Neural cell (in vitro differentiated cells): ENCODE data around the gene TEX13C. TPM values are rescaled to one million over a fixed set of nuclear protein-coding genes. Genes with fewer than 3 reads are reported as not detected.

Source experiments
- H2AFZ ChIP-seq: fragments of 200-600, 300-800 bp; sonication (generic), shearing (Covaris generic); 2 replicates; pipeline ENCODE4 v1.6.0; 2014; ENCODE audit warnings: low read depth, mild to moderate bottlenecking, antibody characterized with exemption, low read length, moderate library complexity
- H3F3A ChIP-seq: fragments of 200-600 bp; shearing (Covaris generic); 2 replicates; pipeline ENCODE4 v1.6.1; 2016; ENCODE audit warnings: mild to moderate bottlenecking, moderate library complexity, mixed read lengths, antibody characterized with exemption, low read length; ENCODE audit not compliant: insufficient read depth, poor library complexity, severe bottlenecking
- H3K27ac ChIP-seq: fragments of 200-600, 300-800 bp; sonication (generic), shearing (Covaris generic); 2 replicates; pipeline ENCODE4 v1.5.1; 2014; ENCODE audit warnings: mild to moderate bottlenecking, low read length, moderate library complexity
- H3K27me3 ChIP-seq: fragments of 300-800, 200-600 bp; sonication (generic), shearing (Covaris generic); 2 replicates; pipeline ENCODE4 v1.6.0; 2014; ENCODE audit warnings: mild to moderate bottlenecking, low read depth, low read length, moderate library complexity; ENCODE audit not compliant: insufficient read depth
- H3K36me3 ChIP-seq: fragments of 300-800, 200-600 bp; sonication (generic), shearing (Covaris generic); 2 replicates; pipeline ENCODE4 v1.5.1; 2014; ENCODE audit warnings: mild to moderate bottlenecking, antibody characterized with exemption, low read length, moderate library complexity; ENCODE audit not compliant: insufficient read depth
- H3K4me2 ChIP-seq: fragments of 300-800, 200-600 bp; sonication (generic), shearing (Covaris generic); 2 replicates; pipeline ENCODE4 v1.6.0; 2014; ENCODE audit warnings: mild to moderate bottlenecking, low read length
- H3K4me3 ChIP-seq: fragments of 300-800, 200-600 bp; sonication (generic), shearing (Covaris generic); 2 replicates; pipeline ENCODE4 v1.5.1; 2014; ENCODE audit warnings: mild to moderate bottlenecking, low read length, moderate library complexity
- H3K79me2 ChIP-seq: fragments of 200-600 bp; shearing (Covaris generic); replicated peaks from 2 replicates; pipeline ENCODE4 v1.6.0; 2014; ENCODE audit warnings: mild to moderate bottlenecking, low read length, moderate library complexity; ENCODE audit not compliant: insufficient read depth
- H3K9ac ChIP-seq: fragments of 300-800, 200-600 bp; sonication (generic), shearing (Covaris generic); 2 replicates; pipeline ENCODE4 v1.6.1; 2016; ENCODE audit warnings: mild to moderate bottlenecking, low read length, mixed read lengths
- H3K9me2 ChIP-seq: fragments of 200-600 bp; shearing (Covaris generic); 2 replicates; pipeline ENCODE4 v1.6.1; 2016; ENCODE audit warnings: mild to moderate bottlenecking, low read length, mixed read lengths; ENCODE audit not compliant: insufficient read depth
- H3K9me3 ChIP-seq: fragments of 200-600, 300-800 bp; sonication (generic), shearing (Covaris generic); 2 replicates; pipeline ENCODE4 v1.6.1; 2016; ENCODE audit warnings: mild to moderate bottlenecking, mixed run types, low read length, moderate library complexity, mixed read lengths
- H4K20me1 ChIP-seq: fragments of 200-600 bp; shearing (Covaris generic); 2 replicates; pipeline ENCODE4 v1.6.1; 2016; ENCODE audit warnings: mild to moderate bottlenecking, mixed run types; ENCODE audit not compliant: insufficient read depth
- CTCF ChIP-seq: fragments of 450-650 bp; IDR thresholded peaks from 2 replicates; pipeline ENCODE4 v1.5.1; 2014; ENCODE audit warnings: antibody characterized with exemption, mild to moderate bottlenecking, moderate library complexity; ENCODE audit not compliant: poor library complexity, severe bottlenecking
- EP300 ChIP-seq: fragments of 450-650 bp; conservative IDR thresholded peaks from 2 replicates; pipeline ENCODE4 v1.6.1; 2014; ENCODE audit warnings: antibody characterized with exemption, mild to moderate bottlenecking, moderate library complexity; ENCODE audit not compliant: poor library complexity, severe bottlenecking
- POLR2AphosphoS5 ChIP-seq: IDR thresholded peaks from 2 replicates; pipeline ENCODE4 v1.6.1; 2012
- RAD21 ChIP-seq: fragments of 450-650 bp; conservative IDR thresholded peaks from 2 replicates; pipeline ENCODE4 v1.6.1; 2014; ENCODE audit warnings: antibody characterized with exemption, mild to moderate bottlenecking, moderate library complexity
- REST ChIP-seq: IDR thresholded peaks from 2 replicates; pipeline ENCODE4 v1.6.1; 2012; ENCODE audit warnings: borderline replicate concordance
- SMC3 ChIP-seq: fragments of 450-650 bp; conservative IDR thresholded peaks from 2 replicates; pipeline ENCODE4 v1.6.1; 2014; ENCODE audit warnings: antibody characterized with exemption, mild to moderate bottlenecking, moderate library complexity; ENCODE audit not compliant: poor library complexity
- polyA plus RNA-seq: library from polyadenylated mRNA; depleted of rRNA; stranded (reverse); fragments of >200 nt; gene quantifications from 2 replicates; pipeline ENCODE4 v1.2.3, GENCODE V29; 2014

Gene TEX13C
- polyA plus RNA-seq, 1 donor from 2014 or later, result not detected

GRCh38 chrX:125288343-125288742, 31.3 kb upstream of the TEX13C start:
- no peaks in the 10 kb centered on the region for H3K36me3 ChIP-seq
- H3K4me3 ChIP-seq, result no peak overlapping the region
- no peaks in the 10 kb centered on the region for H3K9me3 ChIP-seq
- TF ChIP-seq POLR2AphosphoS5 (no peak), REST (no peak)
- no peak overlapping the region for H3K9ac ChIP-seq
- no peaks in the 10 kb centered on the region for H4K20me1 ChIP-seq
- H3K79me2 ChIP-seq, result no peaks in the 10 kb centered on the region
- H3K9me2 ChIP-seq, result no peaks in the 10 kb centered on the region
- no peak overlapping the region for H3K27ac ChIP-seq
- H3F3A ChIP-seq, result no peaks in the 10 kb centered on the region
- no peak overlapping the region for H3K4me2 ChIP-seq
- H3K27me3 ChIP-seq, result no peaks in the 10 kb centered on the region
- no peak overlapping the region for H2AFZ ChIP-seq

GRCh38 chrX:125289209-125289608, 30.5 kb upstream of the TEX13C start:
- Histone ChIP-seq H3K4me3 (no peak overlapping the region), H3K36me3 (no peaks in the 10 kb centered on the region), H2AFZ (no peak overlapping the region), H3F3A (no peaks in the 10 kb centered on the region), H3K27me3 (no peaks in the 10 kb centered on the region), H3K9me2 (no peaks in the 10 kb centered on the region), H3K79me2 (no peaks in the 10 kb centered on the region), H3K9me3 (no peaks in the 10 kb centered on the region), H4K20me1 (no peaks in the 10 kb centered on the region), H3K27ac (no peak overlapping the region), H3K9ac (no peak overlapping the region), H3K4me2 (no peak overlapping the region)
- TF ChIP-seq RAD21 (no peak), POLR2AphosphoS5 (no peak), EP300 (no peak), SMC3 (no peak), REST (no peak), CTCF (no peak)
